K562 (cell line): ENCODE results near the gene ASCC3. TPM values are rescaled to one million over a fixed set of nuclear protein-coding genes. Genes with fewer than 3 reads are reported as not detected.

ENCODE experiments used
- ATAC-seq: fragments of 200-7000 bp; cut with Tn5 transposase; 3 replicates; pipeline ENCODE4 v1.9.1; 2020; ENCODE audit warnings: moderate library complexity
- BruUV-seq: library from RNA; stranded (reverse); fragments of 400-500 nt; replicated peaks from 2 replicates; lab custom pipeline; 2021; lab: Mats Ljungman, UMichigan
- CTCF ChIA-PET: fragments of 300-600 bp; formaldehyde crosslinking; extraction: SDS; loops from one replicate; lab custom pipeline; 2021; ENCODE audit warnings: low intra/inter-chr PET ratio; lab: Yijun Ruan, JAX
- POLR2A ChIA-PET: fragments of 300-600, 350-650 bp; sonication (Branson Sonifier 250); formaldehyde crosslinking; extraction: SDS; loops from one replicate; lab custom pipeline; 2021; ENCODE audit warnings: antibody characterized with exemption, inconsistent platforms; lab: Yijun Ruan, JAX
- DNase-seq, 4 experiments: peaks; one replicate each; pipeline versions ENCODE4 v3.0.0 to v3.0.0-alpha.2; 2011 to 2018; ENCODE audit warnings: low spot score in 3 of 4, mixed read lengths in 3 of 4; ENCODE audit errors: extremely low read depth in 1 of 4
- FAIRE-seq: peaks from 2 replicates; lab custom pipeline; 2011; peaks lifted over from hg19 to GRCh38; lab: Jason Lieb, UNC
- H2AFZ ChIP-seq: 2 replicates; pipeline ENCODE4 v1.6.0; 2011; ENCODE audit warnings: low read depth, low read length, control low read depth, inconsistent platforms
- H3K27ac ChIP-seq: fragments of 200-600 bp; 3 replicates; pipeline ENCODE4 v1.8.0; 2011; ENCODE audit warnings: low read depth, mild to moderate bottlenecking, control low read depth, inconsistent platforms, low read length, moderate library complexity, mixed read lengths; ENCODE audit errors: extremely low read depth
- H3K27me3 ChIP-seq, 2 experiments: fragments of 300-600 bp in 1 of 2; 2 replicates in 1 of 2; 3 replicates in 1 of 2; pipeline versions ENCODE4 v1.6.0 to v1.8.0; 2011; ENCODE audit warnings: inconsistent platforms in 2 of 2, low read length in 2 of 2, mild to moderate bottlenecking in 1 of 2, mixed read lengths in 1 of 2, moderate library complexity in 1 of 2; ENCODE audit not compliant: control insufficient read depth in 2 of 2, insufficient read depth in 2 of 2
- H3K36me3 ChIP-seq: fragments of 300-600 bp; 3 replicates; pipeline ENCODE4 v1.8.0; 2011; ENCODE audit warnings: mild to moderate bottlenecking, low read length, inconsistent platforms; ENCODE audit not compliant: control insufficient read depth, insufficient read depth
- H3K4me1 ChIP-seq, 2 experiments: fragments of 200-600 bp in 1 of 2; replicated peaks in 1 of 2; 2 replicates in 1 of 2; 3 replicates in 1 of 2; pipeline versions ENCODE4 v1.5.1 to v1.8.0; 2011; ENCODE audit warnings: inconsistent platforms in 2 of 2, low read length in 2 of 2, mild to moderate bottlenecking in 1 of 2, mixed read lengths in 1 of 2, moderate library complexity in 1 of 2; ENCODE audit not compliant: control insufficient read depth in 2 of 2, insufficient read depth in 2 of 2
- H3K4me2 ChIP-seq: 2 replicates; pipeline ENCODE4 v1.6.1; 2011; ENCODE audit warnings: low read length, control low read depth, inconsistent platforms, mixed read lengths; ENCODE audit not compliant: insufficient read depth
- H3K4me3 ChIP-seq: fragments of 200-600 bp; sonication (generic), shearing (Covaris generic); 2 replicates; pipeline ENCODE4 v1.5.1; 2016; ENCODE audit warnings: control low read depth, inconsistent platforms
- H3K79me2 ChIP-seq: fragments of 200-600 bp; 3 replicates; pipeline ENCODE4 v1.8.0; 2011; ENCODE audit warnings: low read length, inconsistent platforms; ENCODE audit not compliant: control insufficient read depth, insufficient read depth
- H3K9ac ChIP-seq, 2 experiments: 2 replicates each; pipeline versions ENCODE4 v1.6.0 to v1.6.1; 2011; ENCODE audit warnings: low read depth in 2 of 2, low read length in 2 of 2, control low read depth in 1 of 2, inconsistent platforms in 1 of 2, mild to moderate bottlenecking in 1 of 2, mixed read lengths in 1 of 2; ENCODE audit not compliant: insufficient read depth in 1 of 2
- H3K9me1 ChIP-seq: one replicate; pipeline ENCODE4 v1.6.0; 2011; ENCODE audit warnings: inconsistent platforms, mild to moderate bottlenecking, low read length, moderate library complexity; ENCODE audit not compliant: control insufficient read depth, insufficient read depth
- H3K9me3 ChIP-seq: replicated peaks from 2 replicates; pipeline ENCODE4 v1.5.1; 2011; ENCODE audit warnings: low read depth, low read length, inconsistent platforms; ENCODE audit not compliant: control insufficient read depth, insufficient read depth
- H4K20me1 ChIP-seq: replicated peaks from 2 replicates; pipeline ENCODE4 v1.6.1; 2011; ENCODE audit warnings: low read length, inconsistent platforms, mixed read lengths; ENCODE audit not compliant: control insufficient read depth, insufficient read depth
- ARID2 ChIP-seq: fragments of 450-650 bp; IDR thresholded peaks from 2 replicates; pipeline ENCODE4 v1.6.1; 2017; ENCODE audit warnings: antibody characterized with exemption, mild to moderate bottlenecking
- ATF1 ChIP-seq, 2 experiments: fragments of 450-650 bp in 1 of 2; IDR thresholded peaks; 2 replicates each; pipeline ENCODE4 v1.6.1; 2016; ENCODE audit warnings: missing compliant biosample characterization in 1 of 2, missing genetic modification characterization in 1 of 2
- BACH1 ChIP-seq: fragments of 200-800 bp; sonication (Bioruptor generic); IDR thresholded peaks from 2 replicates; pipeline ENCODE4 v1.6.1; 2016; ENCODE audit warnings: missing genetic modification characterization, missing compliant biosample characterization
- ELF4 ChIP-seq: fragments of 450-650 bp; formaldehyde crosslinking; IDR thresholded peaks from 2 replicates; pipeline ENCODE4 v1.4.0; 2022; ENCODE audit warnings: missing genetic modification characterization
- FOS ChIP-seq: IDR thresholded peaks from 3 replicates; pipeline ENCODE4 v1.6.1; 2011; ENCODE audit not compliant: insufficient read length; ENCODE audit errors: extremely low read depth
- GTF2A2 ChIP-seq: IDR thresholded peaks from 2 replicates; pipeline ENCODE4 v1.6.1; 2016; ENCODE audit warnings: mild to moderate bottlenecking, missing genetic modification characterization, missing compliant biosample characterization
- KLF6 ChIP-seq: fragments of 250-450 bp; sonication (Bioruptor Pico); IDR thresholded peaks from 2 replicates; pipeline ENCODE4 v1.4.0; 2020; ENCODE audit warnings: mild to moderate bottlenecking, moderate library complexity, borderline replicate concordance
- MBD2 ChIP-seq: sonication (generic); IDR thresholded peaks from 2 replicates; pipeline ENCODE4 v1.6.1; 2016; ENCODE audit warnings: low read depth, borderline replicate concordance
- PRMT5 ChIP-seq: sonication (generic); formaldehyde crosslinking; IDR thresholded peaks from 2 replicates; pipeline ENCODE4 v1.5.0; 2020; ENCODE audit warnings: missing genetic modification reagents
- SAP30 ChIP-seq: fragments of 200-600 bp; sonication (generic); IDR thresholded peaks from 2 replicates; pipeline ENCODE4 v1.6.1; 2012; ENCODE audit warnings: borderline replicate concordance, low read depth, mild to moderate bottlenecking, moderate library complexity, low read length, control low read depth, inconsistent platforms; ENCODE audit not compliant: insufficient read depth, poor library complexity, severe bottlenecking
- SIRT6 ChIP-seq: IDR thresholded peaks from one replicate; pipeline ENCODE4 v1.6.1; 2012; ENCODE audit warnings: low read depth, mild to moderate bottlenecking, control low read depth, inconsistent platforms, low read length, moderate library complexity
- TGIF2 ChIP-seq: sonication (generic); formaldehyde crosslinking; IDR thresholded peaks from 2 replicates; pipeline ENCODE4 v1.8.1; 2022; ENCODE audit warnings: mild to moderate bottlenecking, missing genetic modification reagents, moderate library complexity
- WHSC1 ChIP-seq: IDR thresholded peaks from one replicate; pipeline ENCODE4 v1.6.1; 2012; ENCODE audit warnings: low read length, control low read depth, inconsistent platforms
- ZKSCAN3 ChIP-seq: fragments of 250-450 bp; sonication (Bioruptor Pico); IDR thresholded peaks from 2 replicates; pipeline ENCODE4 v1.4.0; 2020
- ZNF668 ChIP-seq: fragments of 250-450 bp; sonication (Bioruptor Pico); IDR thresholded peaks from 2 replicates; pipeline ENCODE4 v1.8.0; 2022; ENCODE audit warnings: mild to moderate bottlenecking, inconsistent platforms
- ZNF740 ChIP-seq, 3 experiments: fragments of 200-800 bp in 1 of 3; sonication (Bioruptor generic) in 1 of 3; sonication (generic) in 1 of 3; formaldehyde crosslinking in 1 of 3; IDR thresholded peaks; 2 replicates each; pipeline versions ENCODE4 v1.6.1 to v1.8.0; 2016 to 2022; ENCODE audit warnings: mild to moderate bottlenecking in 2 of 3, missing compliant biosample characterization in 2 of 3, missing genetic modification characterization in 2 of 3, missing genetic modification reagents in 1 of 3
- whole genome bisulfite sequencing: fragments of 100-300 bp; shearing (Covaris generic); methylation state at CpG from one replicate; pipeline ENCODE4 v1.1.6; 2016; ENCODE audit warnings: low coverage, mixed read lengths; ENCODE audit not compliant: insufficient coverage; ENCODE audit errors: missing lambda C conversion rate; 5-methylcytosine and 5-hydroxymethylcytosine counted together
- in situ Hi-C: fragments of 300-500 bp; cut with MboI; formaldehyde crosslinking; loops from 4 replicates; pipeline ENCODE4 v1.15.0; 2018; ENCODE audit warnings: inconsistent platforms, mixed read lengths
- intact Hi-C: fragments of 100-400 bp; cut with micrococcal nuclease; formaldehyde crosslinking; loops from 2 replicates; pipeline ENCODE4 v1.14.2; 2022
- polyA plus RNA-seq, 8 experiments: library from polyadenylated mRNA; depleted of rRNA in 4 of 8; stranded (reverse) in 5 of 8; unstranded in 3 of 8; fragments of >200 nt; fragmentation: Nextera tagmentation in 2 of 8; fragmentation: Illumina TruSeq in 1 of 8; extraction: Ambion mirVana in 2 of 8; extraction: Trizol in 1 of 8; gene quantifications; 2 replicates each; pipeline versions ENCODE4 v1.2.1 to v1.2.3, GENCODE V29; 2011 to 2014; ENCODE audit warnings: inconsistent platforms in 1 of 8, missing spikeins in 1 of 8
- total RNA-seq, 7 experiments: library from RNA; depleted of rRNA in 6 of 7; stranded (reverse); fragments of >200 nt in 6 of 7; fragmentation: Illumina TruSeq in 2 of 7; extraction: Trizol in 2 of 7; gene quantifications; 2 replicates each; pipeline versions ENCODE4 v1.2.1 to v1.2.3, GENCODE V29; 2011 to 2021; ENCODE audit warnings: low replicate concordance in 1 of 7
- TF ChIP-seq, protein P1 (sequence below): fragments of 450-650 bp; IDR thresholded peaks from 2 replicates; pipeline ENCODE4 v1.6.1; 2016; ENCODE audit warnings: low read depth, mild to moderate bottlenecking, moderate library complexity

The ASCC3 gene
- total and polyA plus RNA-seq, 9 of the 15 experiments (the other 6 are each of a cell fraction or from before 2014, with no cell fraction given) = 16.1 to 56.1 (median 33.9) TPM

DNA sequence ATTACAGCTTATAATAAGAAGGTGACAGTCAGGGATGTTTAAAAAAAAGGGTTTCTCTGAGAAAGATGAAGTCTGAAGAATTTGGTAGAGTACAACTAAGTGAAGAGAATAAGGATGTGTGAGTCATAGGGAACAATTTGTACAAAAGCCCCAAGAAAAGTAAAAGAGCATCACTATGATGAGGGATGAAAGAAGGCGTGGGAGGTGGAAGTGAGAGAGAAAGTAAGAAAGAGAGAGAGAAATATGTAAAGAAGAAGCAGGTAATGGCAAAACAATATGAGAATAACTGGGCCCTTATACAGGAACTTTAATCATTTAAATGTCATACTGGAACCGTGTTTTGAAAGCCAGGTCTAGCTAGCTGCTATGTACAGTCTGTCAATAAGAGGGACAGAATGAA, 179.4 kb downstream of the ASCC3 start:
- H3K9me3 ChIP-seq = peaks cover 4% of the 10 kb centered on the region; the same call in 1 of the 2 replicates
- H3K36me3 ChIP-seq = no peaks in the 10 kb centered on the region; the same call in 2 of the 3 replicates
- no peak for FAIRE-seq
- H3K4me3 ChIP-seq = no peak overlapping the region
- in situ Hi-C loops (no loop called here), intact Hi-C loops (no loop called here)
- 87% methylated on average over 2 of the region's 2 CpGs for WGBS
- CTCF ChIA-PET = no interaction called here
- no TSS peak for BruUV-seq
- H4K20me1 ChIP-seq = no peaks in the 10 kb centered on the region
- no peak for TF ChIP-seq SIRT6
- no peak for TF ChIP-seq ATF1 (CRISPR knock-in tag; IDR thresholded peaks at IDR 0.05)
- TF ChIP-seq ATF1 (tag; IDR thresholded peaks at IDR 0.05) = no peak
- TF ChIP-seq, protein P1, sequence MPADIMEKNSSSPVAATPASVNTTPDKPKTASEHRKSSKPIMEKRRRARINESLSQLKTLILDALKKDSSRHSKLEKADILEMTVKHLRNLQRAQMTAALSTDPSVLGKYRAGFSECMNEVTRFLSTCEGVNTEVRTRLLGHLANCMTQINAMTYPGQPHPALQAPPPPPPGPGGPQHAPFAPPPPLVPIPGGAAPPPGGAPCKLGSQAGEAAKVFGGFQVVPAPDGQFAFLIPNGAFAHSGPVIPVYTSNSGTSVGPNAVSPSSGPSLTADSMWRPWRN = no peak
- no peak for TF ChIP-seq SAP30
- no peak for TF ChIP-seq ZNF740 (CRISPR knock-in tag; IDR thresholded peaks at IDR 0.05)
- no peak for TF ChIP-seq ZNF740 (tag; IDR thresholded peaks at IDR 0.05)
- TF ChIP-seq PRMT5 = no peak
- no peak for TF ChIP-seq GTF2A2
- TF ChIP-seq ZNF668 (CRISPR knock-in tag) = no peak
- TF ChIP-seq ZKSCAN3 (CRISPR knock-in tag) = no peak
- no peak for TF ChIP-seq TGIF2 (CRISPR knock-in tag)
- no peak for TF ChIP-seq WHSC1
- no peak for TF ChIP-seq BACH1 (tag)
- TF ChIP-seq FOS = no peak
- no peak for TF ChIP-seq KLF6
- TF ChIP-seq MBD2 = no peak
- no peak for TF ChIP-seq ELF4 (CRISPR knock-in tag)
- no peak for TF ChIP-seq ARID2
- TF ChIP-seq, all 486 proteins: peak for 0
- POLR2A ChIA-PET = no interaction called here
- Histone ChIP-seq H3K79me2 (no peaks in the 10 kb centered on the region), H3K9ac (no peak overlapping the region), H2AFZ (no peak overlapping the region), H3K4me1 (no peaks in the 10 kb centered on the region), H3K27me3 (no peaks in the 10 kb centered on the region), H3K27ac (no peak overlapping the region), H3K9me1 (no peaks in the 10 kb centered on the region), H3K4me2 (no peak overlapping the region)
- ATAC-seq (no peak), DNase-seq (no peak)
